Esophagus muscularis mucosa (tissue), 4 donors: ENCODE data around the gene HOOK2. TPM values are rescaled to one million over a fixed set of nuclear protein-coding genes. Genes with fewer than 3 reads are reported as not detected.
A peak's percentile ranks its signal among the peaks of the same experiment; 100 is the strongest.

Source experiments
- DNase-seq: peaks from one replicate; pipeline ENCODE4 v3.0.0-alpha.2; 2017; ENCODE audit errors: extremely low spot score
- H3K27ac ChIP-seq, 4 donors: fragments of 200-600 bp; sonication (generic); replicated peaks in 1 of 4; 1 replicate in 3 of 4; 2 replicates in 1 of 4; pipeline ENCODE4 v1.5.1; 2016 to 2019; ENCODE audit warnings: mild to moderate bottlenecking in 1 of 4
- H3K27me3 ChIP-seq, 4 donors: fragments of 200-600 bp; sonication (generic); one replicate each; pipeline versions ENCODE4 v1.5.1 to v1.6.0; 2016 to 2019
- H3K36me3 ChIP-seq, 4 donors: fragments of 200-600 bp; sonication (generic); one replicate each; pipeline ENCODE4 v1.5.1; 2016 to 2019
- H3K4me1 ChIP-seq, 4 donors: fragments of 200-600 bp; sonication (generic); one replicate each; pipeline ENCODE4 v1.5.1; 2016 to 2019
- H3K4me3 ChIP-seq, 4 donors: fragments of 200-600 bp; sonication (generic); 1 replicate in 2 of 4; 2 replicates in 2 of 4; pipeline ENCODE4 v1.5.1; 2016 to 2019; ENCODE audit warnings: mild to moderate bottlenecking in 4 of 4, moderate library complexity in 1 of 4
- H3K9me3 ChIP-seq, 4 donors: fragments of 200-600 bp; sonication (generic); 1 replicate in 3 of 4; 2 replicates in 1 of 4; pipeline ENCODE4 v1.5.1; 2016 to 2019
- CTCF ChIP-seq, 3 experiments: fragments of 200-600 bp in 2 of 3; fragments of 450-650 bp in 1 of 3; sonication (generic) in 2 of 3; IDR thresholded peaks; one replicate each; pipeline ENCODE4 v1.5.1; 2017 to 2019; ENCODE audit warnings: antibody characterized with exemption in 3 of 3, mild to moderate bottlenecking in 2 of 3, moderate library complexity in 1 of 3
- EP300 ChIP-seq: sonication (generic); formaldehyde crosslinking; IDR thresholded peaks from one replicate; pipeline ENCODE4 v1.6.1; 2017; ENCODE audit warnings: antibody characterized with exemption
- POLR2A ChIP-seq: fragments of 450-650 bp; IDR thresholded peaks from one replicate; pipeline ENCODE4 v1.6.1; 2017; ENCODE audit warnings: antibody characterized with exemption, moderate library complexity, mild to moderate bottlenecking, low read depth
- POLR2AphosphoS5 ChIP-seq, 2 donors: sonication (generic); formaldehyde crosslinking; IDR thresholded peaks; one replicate each; pipeline ENCODE4 v1.6.1; 2017; ENCODE audit warnings: antibody characterized with exemption in 2 of 2
- WGBS: methylation state at CpG from one replicate; pipeline ENCODE4 v1.1.5; 2018; 5-methylcytosine and 5-hydroxymethylcytosine counted together
- intact Hi-C: fragments of 100-400 bp; cut with DNase I; formaldehyde crosslinking; loops from one replicate; pipeline ENCODE4 v1.15.1; 2023
- total RNA-seq, 4 donors: library from RNA; depleted of rRNA; stranded (reverse); fragments of >200 nt; gene quantifications; one replicate each; pipeline versions ENCODE4 v1.1.0 to v1.2.1, GENCODE V29; 2016

Gene HOOK2
- total RNA-seq, 4 donors from 2014 or later = 7.1 to 17.0 (median 12.6) TPM

GRCh38 chr19:12789904-12790619 lies 14.7 kb upstream of the HOOK2 start:
- peak overlapping the region; percentile 97 to 99 (median 99) for H3K27ac ChIP-seq
- peaks cover 40 to 68% (median 66%) of the 10 kb centered on the region in 4 donors for H3K4me1 ChIP-seq
- peak overlapping the region; percentile 87 to 97 (median 90) for H3K4me3 ChIP-seq
- peaks cover 0 to 3% (median 0%) of the 10 kb centered on the region in 4 donors for H3K9me3 ChIP-seq
- peak; percentile 99 for DNase-seq
- peaks cover 0 to 10% (median 0%) of the 10 kb centered on the region in 4 donors for H3K36me3 ChIP-seq
- no peaks in the 10 kb centered on the region for H3K27me3 ChIP-seq
- WGBS = 2% methylated on average over 17 of the region's 56 CpGs
- TF ChIP-seq POLR2A (peak; percentile 91), EP300 (no peak), POLR2AphosphoS5 (IDR thresholded peaks at IDR 0.05) (peak in 1 of 2 donors; percentile 97)
- intact Hi-C loops = no loop called here

DNA sequence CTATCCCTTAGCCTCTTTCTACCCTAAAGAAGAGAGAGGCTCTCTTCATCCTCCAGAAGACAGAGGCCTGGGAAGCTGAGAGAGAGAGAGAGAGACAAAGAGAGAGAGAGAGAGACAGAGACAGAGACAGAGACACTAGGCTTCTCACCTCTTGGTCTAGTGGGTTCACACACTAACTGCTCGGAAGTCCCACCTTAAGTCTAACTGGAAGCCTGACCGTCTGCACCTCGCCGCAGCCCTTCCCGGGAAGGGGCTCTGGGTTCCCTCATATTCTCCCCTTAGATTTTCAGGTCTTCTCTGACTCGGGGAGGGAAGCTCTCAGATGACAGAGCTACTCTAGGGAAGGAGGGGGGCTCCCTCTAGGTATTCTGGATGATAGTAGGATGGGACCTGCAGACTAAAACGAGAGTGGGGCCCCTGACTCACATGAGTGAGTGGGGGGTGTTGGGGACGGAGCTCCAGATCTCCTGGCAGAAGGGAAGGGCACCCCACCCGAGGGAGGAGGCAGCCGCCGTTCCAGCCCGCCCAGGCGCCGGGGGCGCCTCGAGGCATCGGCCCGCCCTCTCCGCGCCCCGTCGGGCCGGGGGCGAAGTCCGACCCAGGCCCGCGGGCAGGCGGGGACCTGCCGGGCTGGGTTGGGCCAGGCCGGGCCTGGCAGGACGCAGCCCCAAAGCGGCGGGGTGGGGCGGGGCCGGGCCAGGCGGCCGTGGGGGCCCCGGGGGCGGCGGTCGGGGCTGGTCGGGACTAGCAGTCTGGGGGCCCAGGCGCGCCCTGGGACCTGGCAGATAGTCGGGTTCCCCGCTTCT lies 13.9 kb upstream of the HOOK2 start:
- peak overlapping the region; percentile 97 to 99 (median 99) for H3K27ac ChIP-seq
- WGBS = 0% methylated on average over 9 of the region's 46 CpGs
- DNase-seq = no peak
- intact Hi-C loops = no loop called here
- peaks cover 41 to 69% (median 64%) of the 10 kb centered on the region in 4 donors for H3K4me1 ChIP-seq
- H3K36me3 ChIP-seq = peaks cover 0 to 10% (median 0%) of the 10 kb centered on the region in 4 donors
- no peak for TF ChIP-seq POLR2A
- no peak for TF ChIP-seq POLR2AphosphoS5 (IDR thresholded peaks at IDR 0.05)
- no peak for TF ChIP-seq CTCF (IDR thresholded peaks at IDR 0.05)
- TF ChIP-seq EP300 = no peak
- peak overlapping the region; percentile 87 to 97 (median 90) for H3K4me3 ChIP-seq
- H3K9me3 ChIP-seq = peaks cover 0 to 3% (median 0%) of the 10 kb centered on the region in 4 donors
- H3K27me3 ChIP-seq = no peaks in the 10 kb centered on the region

DNA sequence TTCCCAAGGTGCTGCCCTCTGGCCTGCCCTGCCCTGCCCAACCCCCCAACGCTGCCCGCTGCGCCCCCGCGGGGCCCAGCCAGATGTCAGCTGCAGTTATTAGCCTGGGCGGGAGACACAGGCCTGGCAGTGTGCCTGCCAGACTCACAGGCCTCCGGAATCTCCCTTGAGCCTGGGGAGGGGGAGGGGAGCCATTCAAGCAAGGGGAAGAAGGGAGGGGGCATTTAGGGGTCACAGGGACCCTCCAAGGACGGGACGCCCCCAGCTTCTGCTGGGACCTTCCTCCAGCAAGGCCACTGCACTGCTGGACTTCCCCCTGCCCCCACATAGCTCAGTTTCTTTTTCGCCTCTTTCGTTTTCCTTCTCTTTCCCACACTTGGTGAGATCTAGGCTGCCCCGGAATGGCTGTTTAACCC lies 13.3 kb upstream of the HOOK2 start:
- peak overlapping the region; percentile 87 to 97 (median 90) for H3K4me3 ChIP-seq
- H3K36me3 ChIP-seq = peaks cover 0 to 10% (median 0%) of the 10 kb centered on the region in 4 donors
- peak overlapping the region; percentile 97 to 99 (median 99) for H3K27ac ChIP-seq
- no peaks in the 10 kb centered on the region for H3K27me3 ChIP-seq
- H3K4me1 ChIP-seq = peaks cover 44 to 69% (median 64%) of the 10 kb centered on the region in 4 donors
- peaks cover 0 to 3% (median 0%) of the 10 kb centered on the region in 4 donors for H3K9me3 ChIP-seq
- 0% methylated on average over 6 of the region's 12 CpGs for WGBS
- peak in 1 of 2 donors; percentile 69 for TF ChIP-seq POLR2AphosphoS5 (IDR thresholded peaks at IDR 0.05)
- TF ChIP-seq POLR2A = no peak
- no peak for DNase-seq
- intact Hi-C loops = no loop called here

GRCh38 chr19:12788042-12788681 lies 12.8 kb upstream of the HOOK2 start:
- DNase-seq = no peak
- intact Hi-C loops = no loop called here
- Histone ChIP-seq H3K9me3 (peaks cover 0 to 3% (median 0%) of the 10 kb centered on the region in 4 donors), H3K27ac (peak overlapping the region; percentile 97 to 99 (median 99)), H3K4me3 (peak overlapping the region; percentile 87 to 97 (median 90)), H3K27me3 (no peaks in the 10 kb centered on the region), H3K36me3 (peaks cover 0 to 10% (median 0%) of the 10 kb centered on the region in 4 donors), H3K4me1 (peaks cover 49 to 74% (median 69%) of the 10 kb centered on the region in 4 donors)
- WGBS = 35% methylated on average over 4 of the region's 4 CpGs
- no peak for TF ChIP-seq POLR2AphosphoS5 (IDR thresholded peaks at IDR 0.05)
- no peak for TF ChIP-seq EP300
- no peak for TF ChIP-seq CTCF (IDR thresholded peaks at IDR 0.05)
- no peak for TF ChIP-seq POLR2A

DNA sequence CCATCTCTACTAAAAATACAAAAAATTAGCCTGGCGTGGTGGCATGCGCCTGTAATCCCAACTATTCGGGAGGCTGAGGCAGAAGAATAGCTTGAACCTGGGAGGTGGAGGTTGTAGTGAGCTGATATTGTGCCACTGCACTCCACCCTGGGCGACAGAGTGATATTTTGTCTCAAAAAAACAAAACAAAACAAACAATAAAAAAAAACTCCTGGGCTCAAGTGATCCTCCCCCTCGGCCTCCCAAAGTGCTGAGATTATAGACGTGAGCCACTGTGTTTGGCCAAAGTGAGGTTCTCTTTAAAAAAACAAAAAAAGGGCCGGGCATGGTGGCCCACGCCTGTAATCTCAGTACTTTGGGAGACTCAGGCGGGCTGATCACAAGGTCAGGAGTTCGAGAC lies 12.1 kb upstream of the HOOK2 start:
- H3K36me3 ChIP-seq = peaks cover 0 to 4% (median 0%) of the 10 kb centered on the region in 4 donors
- no peak for TF ChIP-seq EP300
- no peak for TF ChIP-seq POLR2AphosphoS5 (IDR thresholded peaks at IDR 0.05)
- TF ChIP-seq CTCF (IDR thresholded peaks at IDR 0.05) = no peak
- no peak for TF ChIP-seq POLR2A
- peaks cover 0 to 3% (median 0%) of the 10 kb centered on the region in 4 donors for H3K9me3 ChIP-seq
- H3K4me3 ChIP-seq = no peak overlapping the region
- no peak for DNase-seq
- intact Hi-C loops = no loop called here
- H3K27ac ChIP-seq = peak overlapping the region; percentile 97 to 99 (median 99)
- WGBS = 75% methylated on average over 10 of the region's 10 CpGs
- H3K27me3 ChIP-seq = no peaks in the 10 kb centered on the region
- peaks cover 54 to 81% (median 75%) of the 10 kb centered on the region in 4 donors for H3K4me1 ChIP-seq
